Left ventricle myocardium superior (tissue), 1 donor: ENCODE results near the gene PNPLA2. TPM values are rescaled to one million over a fixed set of nuclear protein-coding genes. Genes with fewer than 3 reads are reported as not detected.

ENCODE experiments used
- ATAC-seq: fragments of 200-7000 bp; cut with Tn5 transposase; one replicate; pipeline ENCODE4 v1.9.1; 2020; ENCODE audit warnings: mild to moderate bottlenecking, moderate library complexity
- DNase-seq: peaks from one replicate; pipeline ENCODE4 v3.0.0-alpha.2; 2020
- intact Hi-C: fragments of 100-400 bp; cut with micrococcal nuclease; formaldehyde crosslinking; loops from one replicate; pipeline ENCODE4 v1.11.0; 2022
- total RNA-seq: library from RNA; stranded (reverse); fragmentation: NEBNext Ultra II Directional; extraction: Animal tissue kit (Norgen Biotek cat#: 25700); gene quantifications from one replicate; pipeline ENCODE4 v1.2.1, GENCODE V29; 2021
- donor health status: DM: no; HTN: yes; CAD: no; lungs with severe emphysema.

The PNPLA2 gene
- total RNA-seq, 1 donor from 2014 or later, result 321 TPM

DNA sequence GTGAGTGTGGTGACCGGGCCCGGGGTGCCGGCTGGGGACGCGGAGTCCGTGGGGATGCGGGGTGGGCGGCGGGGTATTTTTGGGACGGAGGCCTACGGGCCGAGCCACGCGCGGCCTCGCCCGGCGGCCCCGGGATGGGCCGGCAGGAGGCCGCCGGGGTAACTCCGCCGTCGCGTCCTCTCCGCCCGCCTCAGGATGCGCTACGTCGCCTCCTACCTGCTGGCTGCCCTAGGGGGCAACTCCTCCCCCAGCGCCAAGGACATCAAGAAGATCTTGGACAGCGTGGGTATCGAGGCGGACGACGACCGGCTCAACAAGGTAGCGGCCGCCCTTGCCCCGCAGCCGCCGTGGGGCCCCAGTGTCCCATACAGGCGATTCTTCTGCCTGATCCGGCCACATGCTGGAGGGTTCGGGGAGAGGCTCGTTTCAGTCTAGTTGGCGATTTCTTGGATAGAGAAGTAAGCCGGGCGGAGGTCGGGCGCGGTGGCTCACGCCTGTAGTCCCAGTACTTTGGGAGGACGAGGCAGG, 8.6 kb upstream of the PNPLA2 start:
- no peak for DNase-seq
- no peak for ATAC-seq
- intact Hi-C loops, result no loop called here

DNA sequence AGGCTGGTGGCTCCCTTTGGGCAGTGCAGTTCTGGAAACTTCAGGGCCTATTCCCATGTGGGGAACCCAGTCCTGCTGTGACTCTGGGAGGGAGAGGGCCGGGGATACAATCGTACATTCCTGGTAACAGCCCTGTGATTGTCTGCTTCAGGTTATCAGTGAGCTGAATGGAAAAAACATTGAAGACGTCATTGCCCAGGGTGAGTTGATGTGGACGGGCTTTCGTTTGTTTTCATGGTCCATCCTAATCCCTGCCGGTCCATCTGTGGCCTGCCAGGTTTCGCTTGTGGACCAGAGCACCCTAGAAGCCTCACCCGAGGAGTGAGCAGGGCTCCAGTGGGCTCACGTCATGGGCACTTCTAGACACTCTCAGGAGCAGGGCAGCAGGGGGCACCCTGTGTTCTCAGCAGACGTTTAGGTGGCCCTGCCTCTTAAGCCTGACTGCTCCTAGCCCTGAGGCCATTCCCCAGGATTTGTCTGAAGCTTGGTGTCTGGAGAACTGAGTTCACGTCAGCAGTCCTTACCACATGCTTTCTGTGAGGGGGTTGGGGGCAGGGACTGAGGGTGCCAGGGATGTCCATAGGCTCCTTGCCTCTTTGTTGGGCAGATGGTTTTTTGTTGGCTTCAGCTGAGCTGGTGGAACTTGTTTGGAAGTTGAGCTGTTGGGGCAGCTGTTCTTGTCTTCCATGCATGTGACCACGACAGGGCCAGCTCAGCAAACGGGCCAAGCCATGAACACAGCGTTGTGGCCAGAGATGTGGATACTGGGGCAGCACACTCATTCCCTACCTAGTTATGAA, 7.1 kb upstream of the PNPLA2 start:
- ATAC-seq (no peak), DNase-seq (no peak)
- intact Hi-C loops, result no loop called here

DNA sequence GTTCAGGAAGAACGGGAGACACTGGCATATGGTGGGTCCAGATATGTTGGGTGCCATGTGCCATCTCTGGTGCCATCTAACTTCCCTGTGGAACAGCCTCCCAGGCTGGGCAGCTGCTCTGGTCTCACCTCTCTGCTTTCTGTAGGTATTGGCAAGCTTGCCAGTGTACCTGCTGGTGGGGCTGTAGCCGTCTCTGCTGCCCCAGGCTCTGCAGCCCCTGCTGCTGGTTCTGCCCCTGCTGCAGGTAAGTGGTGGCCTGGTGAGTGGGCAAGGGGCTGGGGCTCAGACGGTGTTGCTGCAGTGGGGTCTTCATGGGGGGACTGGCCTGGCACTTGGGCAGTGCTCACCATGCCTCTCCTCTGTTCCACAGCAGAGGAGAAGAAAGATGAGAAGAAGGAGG, 6.3 kb upstream of the PNPLA2 start:
- no peak for DNase-seq
- no peak for ATAC-seq
- intact Hi-C loops, result no loop called here

DNA sequence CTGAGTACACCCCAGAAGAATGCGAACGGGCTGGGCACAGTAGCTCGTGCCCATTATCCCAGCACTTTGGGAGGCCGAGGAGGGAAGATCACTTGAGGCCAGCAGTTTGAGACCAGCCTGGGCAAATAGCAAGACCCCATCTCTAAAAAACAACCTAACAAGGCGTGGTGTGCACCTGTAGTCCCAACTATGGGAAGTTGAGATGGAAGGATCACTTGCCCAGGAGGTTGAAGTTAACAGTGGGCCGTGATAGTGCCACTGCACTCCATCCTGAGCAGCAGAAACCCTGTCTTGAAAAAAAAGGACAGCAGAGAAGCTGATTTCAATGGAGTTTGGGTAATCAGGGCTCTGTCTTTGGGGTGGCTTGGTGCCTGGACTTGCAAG, 5.7 kb upstream of the PNPLA2 start:
- ATAC-seq, result no peak
- intact Hi-C loops, result no loop called here

DNA sequence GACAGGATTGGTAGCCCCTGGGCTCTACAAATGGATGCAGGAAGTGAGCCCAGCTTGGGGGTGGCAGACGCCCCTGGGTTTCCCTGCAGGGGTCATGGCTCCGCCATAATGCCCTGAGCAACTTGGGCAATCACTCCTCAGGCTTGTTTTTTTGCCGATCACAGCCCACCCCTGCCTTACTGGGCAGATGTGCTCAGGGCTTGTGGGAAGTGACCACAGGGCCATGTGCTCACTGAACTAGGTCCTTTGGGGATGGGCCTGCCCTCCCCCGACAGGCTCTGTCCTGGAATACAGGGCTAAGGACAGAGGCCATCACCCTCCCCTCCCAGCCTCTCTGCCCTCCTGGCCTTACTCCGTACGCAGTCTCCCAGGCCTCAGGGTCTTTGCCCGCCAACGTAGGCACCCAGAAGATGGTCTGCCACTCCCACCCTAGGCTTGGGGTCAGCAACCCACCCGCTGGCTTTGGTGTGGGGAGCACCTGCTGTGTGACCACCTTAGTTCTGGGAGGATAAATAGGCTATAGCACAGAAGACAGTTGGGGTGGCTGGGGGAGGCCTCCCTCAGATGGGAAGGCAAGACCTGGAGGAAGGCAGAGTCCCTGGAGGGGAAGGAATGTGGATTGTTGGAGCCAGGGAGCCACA, 5.1 kb upstream of the PNPLA2 start:
- intact Hi-C loops, result no loop called here
- ATAC-seq, result no peak
- DNase-seq, result no peak

More for the DNA sequence above, 5.7 kb upstream of the PNPLA2 start:
- DNase-seq, result no peak

DNA sequence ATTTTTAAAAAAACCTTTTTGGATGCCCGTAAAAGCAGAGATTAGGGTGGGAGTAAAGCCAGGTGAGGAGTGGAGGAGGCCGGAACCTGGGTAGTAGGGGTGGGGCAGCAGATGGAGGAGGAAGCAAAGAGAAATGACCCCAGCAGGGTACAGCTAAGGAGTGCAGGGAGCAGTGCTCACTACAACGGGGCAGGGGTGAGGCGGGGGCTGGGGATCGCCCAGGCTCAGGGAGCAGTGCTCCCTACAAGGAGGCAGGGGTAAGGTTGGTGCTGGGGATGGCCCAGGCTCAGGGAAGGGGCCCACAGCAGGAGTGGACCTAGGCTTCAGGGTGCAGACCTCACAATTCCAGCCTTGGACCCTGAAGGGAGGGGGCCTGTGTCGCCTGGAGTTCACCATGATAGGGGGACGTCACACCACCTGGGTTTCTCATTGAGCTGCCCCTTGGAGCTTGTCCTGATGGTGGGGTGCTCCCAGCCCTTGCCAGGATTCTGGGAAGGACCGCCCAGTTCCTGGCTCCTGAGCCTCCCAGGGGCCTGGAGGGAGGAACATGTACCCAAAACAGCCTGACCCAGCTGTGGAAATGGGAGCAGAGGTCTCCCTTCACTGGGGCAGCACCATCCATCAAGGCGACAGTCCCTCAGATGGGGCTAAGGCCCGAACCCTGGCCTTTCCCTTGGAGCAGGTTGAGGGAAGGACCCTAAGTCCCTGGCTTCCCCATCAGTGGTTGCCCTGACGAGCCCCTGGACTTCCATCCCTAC, 2.9 kb upstream of the PNPLA2 start:
- DNase-seq, result no peak
- intact Hi-C loops, result no loop called here
- no peak for ATAC-seq

DNA sequence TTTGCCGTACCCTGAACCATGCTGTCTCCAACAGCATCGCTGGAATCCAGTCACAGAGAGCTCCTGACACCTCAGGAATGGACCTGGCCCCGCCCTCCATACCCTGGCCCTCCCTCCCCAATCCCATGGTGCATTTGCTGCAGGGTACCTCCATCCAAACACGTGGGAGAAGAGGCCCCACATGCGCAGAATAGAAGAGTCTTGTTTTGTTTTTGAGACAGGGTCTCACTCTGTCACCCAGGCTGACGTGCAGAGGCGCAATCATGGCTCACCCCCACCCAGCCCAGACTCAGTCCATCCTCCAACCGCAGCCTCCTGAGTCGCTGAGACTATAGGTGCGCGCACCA, 2.3 kb upstream of the PNPLA2 start:
- ATAC-seq, result no peak
- intact Hi-C loops, result no loop called here
- no peak for DNase-seq

DNA sequence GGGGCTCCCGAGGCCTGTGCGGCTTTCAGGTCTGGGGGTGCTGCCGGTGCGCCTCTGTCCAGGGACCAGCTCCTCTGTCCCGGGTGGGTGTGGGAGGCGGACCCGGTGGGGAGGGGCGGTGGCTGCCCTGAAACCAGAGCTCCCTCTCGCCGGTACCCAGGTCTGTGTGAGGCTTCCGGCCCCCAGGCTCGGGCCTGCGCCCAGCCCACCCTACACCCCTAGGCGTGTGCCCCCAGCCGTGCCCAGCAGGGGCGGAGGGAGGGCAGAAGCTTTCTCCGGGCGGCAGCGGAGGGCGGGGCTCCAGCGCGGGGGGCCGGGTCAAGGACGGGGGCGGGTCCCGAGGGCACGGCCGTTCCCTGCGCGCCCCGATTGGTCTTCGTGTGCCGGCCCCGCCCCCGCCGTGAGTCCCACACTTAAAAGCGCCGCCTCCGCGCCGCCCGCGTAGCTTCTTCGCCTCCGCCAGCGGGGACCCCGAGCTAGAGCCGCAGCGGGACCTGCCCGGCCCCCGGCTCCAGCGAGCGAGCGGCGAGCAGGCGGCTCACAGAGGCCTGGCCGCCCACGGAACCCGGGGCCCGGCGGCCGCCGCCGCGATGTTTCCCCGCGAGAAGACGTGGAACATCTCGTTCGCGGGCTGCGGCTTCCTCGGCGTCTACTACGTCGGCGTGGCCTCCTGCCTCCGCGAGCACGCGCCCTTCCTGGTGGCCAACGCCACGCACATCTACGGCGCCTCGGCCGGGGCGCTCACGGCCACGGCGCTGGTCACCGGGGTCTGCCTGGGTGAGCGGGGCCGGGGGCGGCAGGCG, 616 bp downstream of the PNPLA2 start:
- intact Hi-C loops, result no loop called here
- peak; percentile 82 for ATAC-seq
- peak; percentile 97 for DNase-seq

DNA sequence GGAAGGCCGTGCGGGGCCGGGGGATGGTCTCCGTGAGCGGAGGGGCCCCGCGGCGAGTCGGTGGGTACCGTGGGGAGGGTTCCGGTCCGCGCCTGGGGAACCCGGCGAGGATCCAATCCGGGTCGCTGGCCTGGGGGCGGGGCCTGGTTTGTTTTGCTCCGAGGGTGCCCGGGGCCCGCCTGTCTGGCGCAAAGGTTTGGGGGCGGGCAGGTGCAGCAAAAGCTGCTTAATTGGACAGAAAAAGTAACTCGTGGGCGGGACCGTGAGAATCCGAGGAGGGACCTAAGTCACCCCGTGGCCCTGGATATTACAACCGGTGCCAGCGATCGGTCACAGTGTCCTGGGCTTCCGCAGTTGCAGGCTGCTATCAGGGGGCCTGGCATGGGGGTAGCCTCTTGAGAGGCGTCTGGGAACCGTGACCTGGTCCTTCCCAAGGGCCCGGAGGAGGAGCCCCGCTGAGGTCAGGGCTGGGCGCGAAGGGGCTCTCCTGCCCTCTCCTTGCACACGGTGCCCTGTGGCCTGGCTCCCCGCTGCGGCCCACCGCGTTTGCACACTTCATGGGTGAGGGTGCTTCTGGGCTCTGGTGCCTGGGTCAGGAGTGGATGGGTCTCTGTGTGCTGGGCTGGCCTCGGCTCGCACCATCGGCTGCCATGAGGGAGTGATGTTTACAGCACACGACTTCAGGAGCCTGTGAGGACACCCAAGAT, 1.4 kb downstream of the PNPLA2 start:
- DNase-seq (peak; percentile 94), ATAC-seq (peak; percentile 66)
- intact Hi-C loops, result no loop called here

DNA sequence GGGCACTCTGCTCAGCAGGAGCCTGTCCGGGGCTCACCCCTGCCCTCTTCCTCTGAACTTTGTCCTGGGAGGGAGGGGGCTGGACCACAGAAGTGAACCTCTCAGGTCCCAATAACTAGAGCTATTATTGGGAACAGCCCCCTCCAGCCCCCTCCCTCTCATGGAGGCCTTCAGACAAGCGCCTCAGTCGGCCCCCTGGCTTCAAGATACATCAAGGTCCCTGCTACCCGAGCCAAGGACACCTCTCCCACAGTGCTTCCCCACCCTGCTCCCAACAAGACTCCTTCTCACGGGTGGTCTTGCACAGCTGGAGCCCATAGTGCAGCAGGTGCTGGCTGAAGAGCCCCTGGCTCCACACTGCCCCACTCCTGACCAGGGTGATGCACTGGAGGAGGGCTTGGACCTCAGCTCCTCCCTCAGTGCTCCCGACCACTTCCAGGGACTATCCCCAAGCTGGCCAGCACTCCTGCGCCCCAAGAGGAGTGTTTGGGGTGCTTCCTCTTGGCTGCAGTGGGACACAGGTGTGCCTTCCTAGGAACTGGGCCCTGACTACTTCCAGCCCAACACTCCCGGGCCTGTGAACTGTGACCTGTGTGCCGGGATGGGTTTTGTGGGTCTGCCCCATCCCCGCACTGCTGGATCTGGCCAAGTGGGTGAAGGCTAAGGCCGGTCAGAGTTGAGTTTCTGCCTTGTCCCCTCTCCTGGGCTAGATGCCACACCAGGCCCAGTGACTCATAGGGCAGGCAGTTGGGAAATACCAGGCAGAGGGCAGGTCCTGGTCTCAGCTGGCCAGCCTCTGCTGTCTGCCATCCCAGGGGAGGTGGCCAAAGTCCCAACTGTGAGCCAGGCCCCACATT, 2.2 kb downstream of the PNPLA2 start:
- ATAC-seq (peak; percentile 64), DNase-seq (peak; percentile 85)
- intact Hi-C loops, result no loop called here

DNA sequence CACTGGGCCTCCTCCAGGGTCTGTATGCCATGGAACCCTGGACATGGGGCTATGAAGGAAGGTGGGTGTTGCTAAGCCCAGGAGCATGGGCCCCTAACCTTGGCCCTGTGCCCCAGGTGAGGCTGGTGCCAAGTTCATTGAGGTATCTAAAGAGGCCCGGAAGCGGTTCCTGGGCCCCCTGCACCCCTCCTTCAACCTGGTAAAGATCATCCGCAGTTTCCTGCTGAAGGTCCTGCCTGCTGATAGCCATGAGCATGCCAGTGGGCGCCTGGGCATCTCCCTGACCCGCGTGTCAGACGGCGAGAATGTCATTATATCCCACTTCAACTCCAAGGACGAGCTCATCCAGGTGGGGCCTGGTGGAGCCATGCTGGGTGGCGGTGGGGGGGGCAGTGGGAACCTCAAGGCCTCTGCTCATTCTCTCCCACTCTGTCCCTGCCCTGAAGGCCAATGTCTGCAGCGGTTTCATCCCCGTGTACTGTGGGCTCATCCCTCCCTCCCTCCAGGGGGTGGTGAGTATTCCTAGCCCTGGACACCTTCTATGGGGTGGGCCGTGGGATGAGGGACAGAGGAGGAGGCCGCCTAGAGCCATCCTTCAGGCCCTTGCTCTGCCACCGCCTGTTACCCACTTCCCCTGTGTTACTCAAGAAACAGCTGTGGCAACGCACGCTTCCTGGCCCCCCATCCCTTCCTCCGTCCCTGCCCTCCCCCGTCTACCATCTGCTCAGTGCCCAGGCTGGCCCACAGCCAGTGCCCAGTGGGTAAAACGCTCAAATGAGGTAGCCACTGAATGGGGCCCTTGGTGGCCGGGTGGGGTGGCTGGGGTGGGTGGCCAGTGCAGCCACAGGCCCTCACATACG, 3.0 kb downstream of the PNPLA2 start:
- peak; percentile 77 for DNase-seq
- intact Hi-C loops, result no loop called here
- ATAC-seq, result no peak

DNA sequence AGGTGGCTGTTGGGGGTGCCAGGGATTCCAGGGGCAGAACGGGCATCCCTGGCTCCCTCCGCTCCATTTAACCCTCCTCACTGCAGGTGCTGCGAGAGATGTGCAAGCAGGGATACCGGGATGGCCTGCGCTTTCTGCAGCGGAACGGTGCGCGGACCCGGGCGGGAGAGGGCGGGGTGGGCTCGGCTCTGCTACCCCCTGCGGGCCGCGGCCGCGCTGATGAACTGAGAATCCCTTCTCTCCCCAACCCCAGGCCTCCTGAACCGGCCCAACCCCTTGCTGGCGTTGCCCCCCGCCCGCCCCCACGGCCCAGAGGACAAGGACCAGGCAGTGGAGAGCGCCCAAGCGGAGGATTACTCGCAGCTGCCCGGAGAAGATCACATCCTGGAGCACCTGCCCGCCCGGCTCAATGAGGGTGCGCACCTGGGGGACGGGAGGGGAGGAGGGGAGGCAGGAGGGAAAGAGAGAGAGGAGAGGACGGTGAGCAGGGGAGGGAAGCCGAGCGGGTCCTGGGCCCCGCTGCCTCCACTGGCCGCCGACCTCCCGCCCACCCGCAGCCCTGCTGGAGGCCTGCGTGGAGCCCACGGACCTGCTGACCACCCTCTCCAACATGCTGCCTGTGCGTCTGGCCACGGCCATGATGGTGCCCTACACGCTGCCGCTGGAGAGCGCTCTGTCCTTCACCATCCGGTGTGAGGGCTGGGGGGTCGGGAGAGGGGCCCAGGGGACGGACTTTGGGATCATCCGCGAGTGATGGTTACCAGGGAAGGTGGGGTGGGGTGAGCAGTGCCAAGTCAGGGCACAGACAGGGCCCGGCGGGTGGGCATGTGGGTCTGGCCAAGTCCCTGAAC, 5.0 kb downstream of the PNPLA2 start:
- DNase-seq, result no peak
- no peak for ATAC-seq

DNA sequence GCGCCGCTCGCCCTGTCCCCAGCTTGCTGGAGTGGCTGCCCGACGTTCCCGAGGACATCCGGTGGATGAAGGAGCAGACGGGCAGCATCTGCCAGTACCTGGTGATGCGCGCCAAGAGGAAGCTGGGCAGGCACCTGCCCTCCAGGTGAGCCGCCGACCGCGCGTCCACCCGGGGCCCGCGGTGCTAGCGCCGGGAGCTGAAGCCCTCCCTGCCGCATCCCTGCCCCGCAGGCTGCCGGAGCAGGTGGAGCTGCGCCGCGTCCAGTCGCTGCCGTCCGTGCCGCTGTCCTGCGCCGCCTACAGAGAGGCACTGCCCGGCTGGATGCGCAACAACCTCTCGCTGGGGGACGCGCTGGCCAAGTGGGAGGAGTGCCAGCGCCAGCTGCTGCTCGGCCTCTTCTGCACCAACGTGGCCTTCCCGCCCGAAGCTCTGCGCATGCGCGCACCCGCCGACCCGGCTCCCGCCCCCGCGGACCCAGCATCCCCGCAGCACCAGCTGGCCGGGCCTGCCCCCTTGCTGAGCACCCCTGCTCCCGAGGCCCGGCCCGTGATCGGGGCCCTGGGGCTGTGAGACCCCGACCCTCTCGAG, 5.7 kb downstream of the PNPLA2 start:
- ATAC-seq (no peak), DNase-seq (no peak)
- intact Hi-C loops, result no loop called here

More for the DNA sequence above, 5.0 kb downstream of the PNPLA2 start:
- intact Hi-C loops, result no loop called here

DNA sequence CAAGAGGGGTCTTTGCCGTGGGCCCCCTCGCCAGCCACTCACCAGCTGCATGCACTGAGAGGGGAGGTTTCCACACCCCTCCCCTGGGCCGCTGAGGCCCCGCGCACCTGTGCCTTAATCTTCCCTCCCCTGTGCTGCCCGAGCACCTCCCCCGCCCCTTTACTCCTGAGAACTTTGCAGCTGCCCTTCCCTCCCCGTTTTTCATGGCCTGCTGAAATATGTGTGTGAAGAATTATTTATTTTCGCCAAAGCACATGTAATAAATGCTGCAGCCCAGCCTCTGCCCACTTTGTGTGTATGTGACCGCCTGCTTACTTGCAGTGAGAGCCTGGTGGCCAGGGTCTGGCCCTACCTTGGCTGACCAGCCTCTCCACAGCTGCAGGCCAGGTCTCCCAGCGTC, 6.2 kb downstream of the PNPLA2 start:
- no peak for ATAC-seq
- DNase-seq, result no peak
- intact Hi-C loops, result no loop called here

DNA sequence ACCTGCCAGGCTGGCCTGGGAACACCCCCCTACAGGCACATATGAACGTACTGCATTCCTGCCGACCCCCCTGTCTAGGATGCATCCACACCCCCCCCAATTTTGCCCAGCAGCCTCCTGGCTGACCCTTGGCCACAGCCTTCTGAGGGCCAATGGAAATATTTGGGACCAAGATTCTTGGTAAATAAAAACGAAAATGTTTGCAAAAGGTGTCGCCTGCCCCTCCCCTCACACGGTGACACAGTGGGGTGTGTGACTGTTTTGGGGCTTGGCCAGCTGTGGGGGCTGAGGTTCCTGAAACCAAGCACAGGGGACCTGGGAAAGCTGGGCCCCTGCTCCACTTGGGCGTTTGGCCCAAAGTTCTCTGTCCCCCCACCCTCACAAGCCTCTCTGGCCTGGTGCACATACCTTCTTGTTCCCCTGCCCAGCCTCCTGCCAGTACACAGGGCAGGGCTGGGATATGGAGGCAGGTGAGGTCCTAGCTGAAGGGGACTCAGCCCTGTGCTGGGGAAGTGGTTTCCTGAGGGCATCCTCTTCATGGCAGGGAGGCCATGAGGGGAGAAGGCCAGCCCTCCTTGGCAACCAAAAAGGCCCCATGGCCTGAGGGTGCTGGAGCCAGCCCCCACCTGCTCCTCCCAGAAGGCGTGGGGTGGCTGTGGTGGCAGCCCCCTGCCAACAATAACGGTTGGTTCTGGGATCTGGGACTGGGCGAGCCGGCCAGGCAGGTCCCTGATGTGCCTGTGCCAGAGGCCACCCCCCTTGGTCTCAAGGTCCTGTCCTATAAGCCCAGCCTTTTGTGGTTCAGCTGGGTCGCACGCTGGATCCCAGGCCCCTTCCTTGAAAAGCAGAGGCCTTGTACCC, 6.9 kb downstream of the PNPLA2 start:
- intact Hi-C loops, result no loop called here
- ATAC-seq (no peak), DNase-seq (no peak)
